ENCODE data around the gene CHSY1.
"Not testable (repeated sequence)": the region's sequence is repeated elsewhere in the genome, so short reads cannot be mapped to it uniquely, and the experiment has no call there.

The CHSY1 gene

GRCh38 chr15:101293122-101293521, 41.3 kb upstream of the CHSY1 start:
- Histone ChIP-seq H3K36me3 (no peaks in the 10 kb centered on the region), H3K27ac (no peak overlapping the region), H3K4me1 (ENCODE audit: control insufficient read depth in 1 of 2, insufficient read depth in 1 of 2, low read depth in 1 of 2, low read length in 1 of 2) (peaks cover 23 to 27% of the 10 kb centered on the region in 2 experiments), H3K4me3 (ENCODE audit: low read depth in 1 of 2, low read length in 1 of 2) (peak overlapping the region in 1 of 2 experiments; percentile 91), H3K9me3 (no peaks in the 10 kb centered on the region), H3K27me3 (no peaks in the 10 kb centered on the region)
- TF ChIP-seq, protein P1, sequence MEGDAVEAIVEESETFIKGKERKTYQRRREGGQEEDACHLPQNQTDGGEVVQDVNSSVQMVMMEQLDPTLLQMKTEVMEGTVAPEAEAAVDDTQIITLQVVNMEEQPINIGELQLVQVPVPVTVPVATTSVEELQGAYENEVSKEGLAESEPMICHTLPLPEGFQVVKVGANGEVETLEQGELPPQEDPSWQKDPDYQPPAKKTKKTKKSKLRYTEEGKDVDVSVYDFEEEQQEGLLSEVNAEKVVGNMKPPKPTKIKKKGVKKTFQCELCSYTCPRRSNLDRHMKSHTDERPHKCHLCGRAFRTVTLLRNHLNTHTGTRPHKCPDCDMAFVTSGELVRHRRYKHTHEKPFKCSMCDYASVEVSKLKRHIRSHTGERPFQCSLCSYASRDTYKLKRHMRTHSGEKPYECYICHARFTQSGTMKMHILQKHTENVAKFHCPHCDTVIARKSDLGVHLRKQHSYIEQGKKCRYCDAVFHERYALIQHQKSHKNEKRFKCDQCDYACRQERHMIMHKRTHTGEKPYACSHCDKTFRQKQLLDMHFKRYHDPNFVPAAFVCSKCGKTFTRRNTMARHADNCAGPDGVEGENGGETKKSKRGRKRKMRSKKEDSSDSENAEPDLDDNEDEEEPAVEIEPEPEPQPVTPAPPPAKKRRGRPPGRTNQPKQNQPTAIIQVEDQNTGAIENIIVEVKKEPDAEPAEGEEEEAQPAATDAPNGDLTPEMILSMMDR (IDR thresholded peaks at IDR 0.05), result no peak

- TF ChIP-seq, protein P1 (IDR thresholded peaks at IDR 0.05), result peak; percentile 66
- Histone ChIP-seq H3K4me3 (ENCODE audit: low read depth in 1 of 2, low read length in 1 of 2) (no peak overlapping the region), H3K4me1 (ENCODE audit: control insufficient read depth in 1 of 2, insufficient read depth in 1 of 2, low read depth in 1 of 2, low read length in 1 of 2) (peaks cover 10% of the 10 kb centered on the region in 2 experiments), H3K9me3 (no peaks in the 10 kb centered on the region), H3K27ac (no peak overlapping the region), H3K27me3 (no peaks in the 10 kb centered on the region), H3K36me3 (peaks cover 26% of the 10 kb centered on the region)
These were observed 37.2 kb upstream of the CHSY1 start for GRCh38 chr15:101288905-101289513.

- H3K36me3 ChIP-seq, result peaks cover 40% of the 10 kb centered on the region
- not testable (repeated sequence) for H3K9me3 ChIP-seq; H3K4me3 ChIP-seq (ENCODE audit: low read depth in 1 of 2, low read length in 1 of 2); H3K27ac ChIP-seq; H3K27me3 ChIP-seq; H3K4me1 ChIP-seq (ENCODE audit: control insufficient read depth in 1 of 2, insufficient read depth in 1 of 2, low read depth in 1 of 2, low read length in 1 of 2)
These were observed 35.5 kb upstream of the CHSY1 start for GRCh38 chr15:101287342-101287741.

DNA sequence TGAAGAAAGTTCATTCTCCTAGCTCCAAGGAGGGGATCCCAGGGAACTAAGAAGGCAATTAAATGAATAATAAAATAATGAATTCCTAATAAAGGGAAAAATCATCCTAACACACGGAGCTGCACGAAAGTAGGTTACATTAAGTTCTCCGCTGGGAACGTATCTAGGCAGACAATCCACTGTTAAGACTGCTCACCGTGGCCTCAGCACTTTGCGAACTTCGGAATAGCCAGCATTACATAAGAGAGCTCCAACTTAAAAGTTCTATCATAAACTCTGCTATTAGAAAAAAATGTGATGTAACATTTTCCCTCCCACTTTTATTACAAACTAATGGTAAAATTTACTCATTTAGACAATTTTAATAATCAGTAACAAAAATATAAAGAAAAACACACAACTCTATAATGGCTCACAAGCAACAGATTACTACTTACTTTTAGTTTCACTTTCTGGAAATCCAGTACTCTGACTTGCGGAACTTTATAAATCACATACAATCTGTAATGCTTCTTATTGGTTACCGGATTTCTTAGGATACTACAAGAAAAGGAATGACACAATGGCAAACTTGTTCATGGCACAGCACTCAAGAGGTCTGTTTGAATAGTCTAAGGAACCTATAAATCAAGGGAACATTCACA, 34.7 kb upstream of the CHSY1 start:
- Histone ChIP-seq H3K4me1 (ENCODE audit: control insufficient read depth in 1 of 2, insufficient read depth in 1 of 2, low read depth in 1 of 2, low read length in 1 of 2) (no peaks in the 10 kb centered on the region), H3K9me3 (no peaks in the 10 kb centered on the region), H3K27me3 (no peaks in the 10 kb centered on the region), H3K36me3 (peaks cover 48% of the 10 kb centered on the region), H3K4me3 (ENCODE audit: low read depth in 1 of 2, low read length in 1 of 2) (no peak overlapping the region), H3K27ac (peak overlapping the region; percentile 3)
- TF ChIP-seq, protein P1 (IDR thresholded peaks at IDR 0.05), result no peak

DNA sequence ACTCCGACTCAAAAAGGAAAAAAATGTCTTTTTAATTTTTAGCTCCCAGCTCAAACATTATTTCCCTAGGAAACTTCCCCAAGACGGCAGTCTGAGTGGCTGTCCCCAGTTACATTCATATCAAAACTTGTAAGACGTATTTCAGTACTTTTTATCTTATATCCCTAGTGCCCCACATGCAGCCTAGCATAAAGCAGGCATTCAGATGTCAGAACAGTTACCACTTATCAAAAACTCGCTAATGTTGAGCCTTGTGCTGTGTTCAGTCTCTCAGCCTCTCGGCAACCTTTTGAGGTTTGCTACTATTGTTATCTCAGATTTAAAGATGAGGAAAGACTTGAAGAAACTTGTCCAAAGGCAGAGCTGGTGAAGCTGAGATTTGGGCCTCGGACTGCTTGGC, 32.1 kb upstream of the CHSY1 start:
- no peaks in the 10 kb centered on the region for H3K9me3 ChIP-seq
- peaks cover 64% of the 10 kb centered on the region for H3K36me3 ChIP-seq
- TF ChIP-seq, protein P1 (IDR thresholded peaks at IDR 0.05), result no peak
- H3K27me3 ChIP-seq, result no peaks in the 10 kb centered on the region
- H3K4me1 ChIP-seq (ENCODE audit: control insufficient read depth in 1 of 2, insufficient read depth in 1 of 2, low read depth in 1 of 2, low read length in 1 of 2), result no peaks in the 10 kb centered on the region
- H3K27ac ChIP-seq, result no peak overlapping the region
- H3K4me3 ChIP-seq (ENCODE audit: low read depth in 1 of 2, low read length in 1 of 2), result no peak overlapping the region

DNA sequence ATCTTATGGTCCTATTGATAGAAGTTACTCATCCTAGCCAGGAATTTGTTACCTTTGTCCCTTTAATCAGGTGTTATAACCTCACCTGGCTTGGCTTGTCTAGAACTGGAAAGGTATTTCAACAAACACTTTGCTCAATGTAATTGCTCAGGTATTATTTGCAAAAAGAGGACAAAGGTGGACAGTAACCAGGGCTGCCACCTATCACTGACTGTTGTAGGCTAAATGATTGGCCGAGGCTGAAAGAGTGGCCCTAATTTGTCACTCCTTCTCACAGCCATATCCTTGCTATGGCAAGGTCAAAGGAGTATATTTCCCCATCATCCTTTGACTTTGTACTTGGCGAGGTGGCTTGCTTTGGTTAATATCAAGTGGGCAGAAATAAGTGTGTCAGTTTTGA, 28.2 kb upstream of the CHSY1 start:
- TF ChIP-seq, protein P1 (IDR thresholded peaks at IDR 0.05), result no peak
- no peaks in the 10 kb centered on the region for H3K27me3 ChIP-seq
- H3K27ac ChIP-seq, result no peak overlapping the region
- H3K4me3 ChIP-seq (ENCODE audit: low read depth in 1 of 2, low read length in 1 of 2), result no peak overlapping the region
- peaks cover 13% of the 10 kb centered on the region in 2 experiments for H3K4me1 ChIP-seq (ENCODE audit: control insufficient read depth in 1 of 2, insufficient read depth in 1 of 2, low read depth in 1 of 2, low read length in 1 of 2)
- peaks cover 50% of the 10 kb centered on the region for H3K36me3 ChIP-seq
- H3K9me3 ChIP-seq, result no peaks in the 10 kb centered on the region

All from neutrophil (primary cell).